ENCODE results near the gene WNT8B.

The WNT8B gene

GRCh38 chr10:100462709-100463108 is at the start of gene WNT8B:
Gene WNT8B (plus strand): TSS chr10:100463009. CDS start chr10:100463169, 160 bp downstream.
- DNase-seq (ENCODE audit: low read depth, low spot score): no peak
- TF ChIP-seq CTCF (IDR thresholded peaks at IDR 0.05; ENCODE audit: insufficient read depth, low read length, missing control alignments): no peak
- POLR2A ChIA-PET: no interaction called here
- CTCF ChIA-PET: interaction anchor here (1.2 to 1.6 kb wide), 2 partner anchors 17 to 20 kb away, joined by 3 to 7 read pairs; no protein-coding TSS in a partner anchor
- no peak within 1 kb of the TSS for H3K4me3 ChIP-seq (ENCODE audit: low read depth, low read length)

GRCh38 chr10:100413173-100413572 is 49.6 kb upstream of the WNT8B start:
- ChIA-PET POLR2A (no interaction called here), CTCF (interaction anchor here (0.7 to 0.9 kb wide), 2 partner anchors 20 to 66 kb away, joined by 3 read pairs; partner anchors contain the start of gene SCD)
- no peak for TF ChIP-seq CTCF (IDR thresholded peaks at IDR 0.05; ENCODE audit: insufficient read depth, low read length, missing control alignments)
- no peak for DNase-seq (ENCODE audit: low read depth, low spot score)
- no peak overlapping the region for H3K4me3 ChIP-seq (ENCODE audit: low read depth, low read length)

GRCh38 chr10:100419911-100420449 is 42.8 kb upstream of the WNT8B start:
- CTCF ChIA-PET: interaction anchor here (6.2 kb wide), 1 partner anchor 13 kb away, joined by 52 read pairs; no protein-coding TSS in a partner anchor
- POLR2A ChIA-PET: no interaction called here
- H3K4me3 ChIP-seq (ENCODE audit: low read depth, low read length): no peak overlapping the region
- no peak for DNase-seq (ENCODE audit: low read depth, low spot score)
- no peak for TF ChIP-seq CTCF (IDR thresholded peaks at IDR 0.05; ENCODE audit: insufficient read depth, low read length, missing control alignments)

- no peak overlapping the region for H3K4me3 ChIP-seq (ENCODE audit: low read depth, low read length)
- ChIA-PET POLR2A (no interaction called here), CTCF (interaction anchor here (1.0 to 7.5 kb wide), 3 partner anchors 84 to 88 kb away, joined by 5 to 555 read pairs (median 522); partner anchors contain the start of gene SCD)
- no peak for TF ChIP-seq CTCF (IDR thresholded peaks at IDR 0.05; ENCODE audit: insufficient read depth, low read length, missing control alignments)
- no peak for DNase-seq (ENCODE audit: low read depth, low spot score)
Measured at GRCh38 chr10:100427374-100427773, 35.4 kb upstream of the WNT8B start.

- CTCF ChIA-PET: interaction anchor here (0.6 to 7.5 kb wide), 68 partner anchors 10 to 587 kb away, joined by 3 to 555 read pairs (median 5); partner anchors contain the start of genes HIF1AN, SCD and SEC31B
- H3K4me3 ChIP-seq (ENCODE audit: low read depth, low read length): no peak overlapping the region
- peak; percentile 89 for TF ChIP-seq CTCF (IDR thresholded peaks at IDR 0.05; ENCODE audit: insufficient read depth, low read length, missing control alignments)
- peak; percentile 55 for DNase-seq (ENCODE audit: low read depth, low spot score)
- POLR2A ChIA-PET: interaction anchor here (0.8 to 1.1 kb wide), 2 partner anchors 71 to 129 kb away, joined by 3 to 4 read pairs; no protein-coding TSS in a partner anchor
Measured at GRCh38 chr10:100433253-100434240, 29.3 kb upstream of the WNT8B start.
